Smooth muscle cell (in vitro differentiated cells): ENCODE data around the gene MALRD1. TPM values are rescaled to one million over a fixed set of nuclear protein-coding genes. Genes with fewer than 3 reads are reported as not detected.

Source experiments
- DNase-seq: peaks from one replicate; lab custom pipeline; 2025; ENCODE audit not compliant: unreplicated experiment; lab: John Stamatoyannopoulos, UW
- H2AFZ ChIP-seq: fragments of 200-600 bp; sonication (generic); 2 replicates; pipeline ENCODE4 v1.6.0; 2016; ENCODE audit warnings: antibody characterized with exemption, low read depth, mild to moderate bottlenecking
- H3F3A ChIP-seq: fragments of 200-600 bp; sonication (generic); 2 replicates; pipeline ENCODE4 v1.6.0; 2017; ENCODE audit warnings: antibody characterized with exemption, low read depth
- H3K27ac ChIP-seq: fragments of 200-600 bp; sonication (generic); 2 replicates; pipeline ENCODE4 v1.5.1; 2016; ENCODE audit warnings: low read depth, mild to moderate bottlenecking
- H3K27me3 ChIP-seq: fragments of 200-600 bp; sonication (generic); 2 replicates; pipeline ENCODE4 v1.6.1; 2016; ENCODE audit warnings: low read depth, mild to moderate bottlenecking
- H3K36me3 ChIP-seq: fragments of 200-600 bp; sonication (generic); 2 replicates; pipeline ENCODE4 v1.5.1; 2016; ENCODE audit warnings: low read depth
- H3K4me1 ChIP-seq: fragments of 200-600 bp; sonication (generic); 2 replicates; pipeline ENCODE4 v1.5.1; 2016; ENCODE audit warnings: low read depth
- H3K4me2 ChIP-seq: fragments of 200-600 bp; sonication (generic); 2 replicates; pipeline ENCODE4 v1.6.0; 2016; ENCODE audit warnings: mild to moderate bottlenecking
- H3K4me3 ChIP-seq: fragments of 200-600 bp; sonication (generic); 2 replicates; pipeline ENCODE4 v1.5.1; 2016; ENCODE audit warnings: mild to moderate bottlenecking
- H3K79me2 ChIP-seq: fragments of 200-600 bp; sonication (generic); 2 replicates; pipeline ENCODE4 v1.6.0; 2016; ENCODE audit warnings: low read depth, mild to moderate bottlenecking
- H3K9ac ChIP-seq: fragments of 200-600 bp; sonication (generic); 2 replicates; pipeline ENCODE4 v1.6.0; 2016; ENCODE audit warnings: low read depth
- H3K9me3 ChIP-seq: fragments of 200-600 bp; sonication (generic); replicated peaks from 2 replicates; pipeline ENCODE4 v1.5.1; 2016; ENCODE audit warnings: low read depth
- H4K20me1 ChIP-seq: fragments of 200-600 bp; sonication (generic); 2 replicates; pipeline ENCODE4 v1.6.0; 2016; ENCODE audit warnings: low read depth
- CTCF ChIP-seq: fragments of 200-600 bp; sonication (generic); IDR thresholded peaks from 2 replicates; pipeline ENCODE4 v1.5.1; 2017; ENCODE audit warnings: borderline replicate concordance, mild to moderate bottlenecking, antibody characterized with exemption; ENCODE audit not compliant: insufficient read depth, poor library complexity, severe bottlenecking
- WGBS: methylation state at CpG from one replicate; pipeline ENCODE4 v1.1.7; 2016; ENCODE audit warnings: low lambda C conversion rate; 5-methylcytosine and 5-hydroxymethylcytosine counted together
- polyA plus RNA-seq: library from polyadenylated mRNA; unstranded; fragments of >200 nt; fragmentation: Nextera tagmentation; extraction: Ambion mirVana; gene quantifications from 2 replicates; pipeline ENCODE4 v1.2.1, GENCODE V29; 2016
- total RNA-seq: library from RNA; depleted of rRNA; stranded (reverse); fragments of >200 nt; gene quantifications from 2 replicates; pipeline ENCODE4 v1.2.3, GENCODE V29; 2014

Gene MALRD1
- total and polyA plus RNA-seq, 2 experiments from 2014 or later: 1.9 TPM; not detected in 1

- Histone ChIP-seq H4K20me1 (no peaks in the 10 kb centered on the region), H3F3A (no peaks in the 10 kb centered on the region), H2AFZ (no peak overlapping the region), H3K4me3 (no peak overlapping the region), H3K4me2 (no peak overlapping the region), H3K4me1 (no peaks in the 10 kb centered on the region), H3K27ac (no peak overlapping the region), H3K27me3 (no peaks in the 10 kb centered on the region), H3K79me2 (no peaks in the 10 kb centered on the region), H3K9me3 (no peaks in the 10 kb centered on the region), H3K9ac (no peak overlapping the region), H3K36me3 (no peaks in the 10 kb centered on the region)
- DNase-seq: no peak
- peak; percentile 8 for TF ChIP-seq CTCF
- WGBS: 64% methylated on average over 2 of the region's 2 CpGs
Measured at GRCh38 chr10:19168584-19168983, 120.0 kb downstream of the MALRD1 start.

- Histone ChIP-seq H3K4me1 (no peaks in the 10 kb centered on the region), H3K27ac (no peak overlapping the region), H3F3A (no peaks in the 10 kb centered on the region), H3K4me3 (no peak overlapping the region), H4K20me1 (no peaks in the 10 kb centered on the region), H2AFZ (no peak overlapping the region), H3K9ac (no peak overlapping the region), H3K79me2 (no peaks in the 10 kb centered on the region), H3K4me2 (no peak overlapping the region), H3K27me3 (no peaks in the 10 kb centered on the region), H3K36me3 (no peaks in the 10 kb centered on the region), H3K9me3 (no peaks in the 10 kb centered on the region)
- DNase-seq: no peak
- TF ChIP-seq CTCF: no peak
- 63% methylated on average over 2 of the region's 2 CpGs for WGBS
Measured at GRCh38 chr10:19169041-19169440, 120.4 kb downstream of the MALRD1 start.

- H3K4me3 ChIP-seq: no peak overlapping the region
- H3K27me3 ChIP-seq: no peaks in the 10 kb centered on the region
- no peaks in the 10 kb centered on the region for H3F3A ChIP-seq
- no peak for DNase-seq
- no peaks in the 10 kb centered on the region for H3K36me3 ChIP-seq
- H3K27ac ChIP-seq: no peak overlapping the region
- H3K9ac ChIP-seq: no peak overlapping the region
- no peaks in the 10 kb centered on the region for H3K9me3 ChIP-seq
- H3K79me2 ChIP-seq: no peaks in the 10 kb centered on the region
- H4K20me1 ChIP-seq: no peaks in the 10 kb centered on the region
- H3K4me1 ChIP-seq: no peaks in the 10 kb centered on the region
- 58% methylated on average over 2 of the region's 2 CpGs for WGBS
- no peak for TF ChIP-seq CTCF
- no peak overlapping the region for H3K4me2 ChIP-seq
- no peak overlapping the region for H2AFZ ChIP-seq
Measured at GRCh38 chr10:19169684-19170083, 121.1 kb downstream of the MALRD1 start.

GRCh38 chr10:19178675-19179074 lies 130.1 kb downstream of the MALRD1 start:
- no peaks in the 10 kb centered on the region for H4K20me1 ChIP-seq
- TF ChIP-seq CTCF: no peak
- no peak overlapping the region for H3K9ac ChIP-seq
- no peaks in the 10 kb centered on the region for H3K9me3 ChIP-seq
- H3K4me1 ChIP-seq: no peaks in the 10 kb centered on the region
- H3K79me2 ChIP-seq: no peaks in the 10 kb centered on the region
- H3K4me2 ChIP-seq: no peak overlapping the region
- H3K27me3 ChIP-seq: no peaks in the 10 kb centered on the region
- no peak for DNase-seq
- H3K36me3 ChIP-seq: no peaks in the 10 kb centered on the region
- H3K4me3 ChIP-seq: no peak overlapping the region
- no peak overlapping the region for H3K27ac ChIP-seq
- 90% methylated on average over 8 of the region's 8 CpGs for WGBS
- no peak overlapping the region for H2AFZ ChIP-seq
- H3F3A ChIP-seq: no peaks in the 10 kb centered on the region
